H1 (cell line): Measurements from ENCODE around the gene FAM240A. TPM values are rescaled to one million over a fixed set of nuclear protein-coding genes. Genes with fewer than 3 reads are reported as not detected.

Experiments
- BRCA1 ChIP-seq: IDR thresholded peaks from 2 replicates; pipeline ENCODE4 v1.6.1; 2012; ENCODE audit warnings: low read depth, low read length, improper control_type of control experiment
- CEBPB ChIP-seq: IDR thresholded peaks from 2 replicates; pipeline ENCODE4 v1.6.1; 2012; ENCODE audit warnings: low read depth, low read length
- EZH2 ChIP-seq: fragments of 200-600 bp; sonication (generic); IDR thresholded peaks from 2 replicates; pipeline ENCODE4 v1.7.1; 2012; ENCODE audit warnings: low read depth, mild to moderate bottlenecking, moderate library complexity, low read length, inconsistent platforms; ENCODE audit not compliant: severe bottlenecking
- SRF ChIP-seq: IDR thresholded peaks from 2 replicates; pipeline ENCODE4 v1.6.1; 2011; ENCODE audit warnings: mild to moderate bottlenecking, low read depth, low read length, moderate library complexity
- polyA plus RNA-seq, 7 experiments: library from polyadenylated mRNA; depleted of rRNA in 3 of 7; stranded (reverse) in 5 of 7; unstranded in 2 of 7; fragments of >200 nt in 5 of 7; fragments of 200-250 nt in 2 of 7; gene quantifications; 1 replicate in 5 of 7; 2 replicates in 1 of 7; 4 replicates in 1 of 7; pipeline versions ENCODE4 v1.2.1 to v1.2.3, GENCODE V29; 2011 to 2013; ENCODE audit warnings: missing spikeins in 2 of 7, mixed read lengths in 2 of 7
- total RNA-seq: library from RNA; stranded (reverse); fragmentation: NEBNext Ultra II Directional; extraction: Animal tissue kit (Norgen Biotek cat#: 25700); gene quantifications from 2 replicates; pipeline ENCODE4 v1.2.1, GENCODE V29; 2021

The FAM240A gene
- total and polyA plus RNA-seq, 2 of the 8 experiments (the other 6 are each of a cell fraction or from before 2014, with no cell fraction given) = 0.08 TPM; not detected in 1

DNA sequence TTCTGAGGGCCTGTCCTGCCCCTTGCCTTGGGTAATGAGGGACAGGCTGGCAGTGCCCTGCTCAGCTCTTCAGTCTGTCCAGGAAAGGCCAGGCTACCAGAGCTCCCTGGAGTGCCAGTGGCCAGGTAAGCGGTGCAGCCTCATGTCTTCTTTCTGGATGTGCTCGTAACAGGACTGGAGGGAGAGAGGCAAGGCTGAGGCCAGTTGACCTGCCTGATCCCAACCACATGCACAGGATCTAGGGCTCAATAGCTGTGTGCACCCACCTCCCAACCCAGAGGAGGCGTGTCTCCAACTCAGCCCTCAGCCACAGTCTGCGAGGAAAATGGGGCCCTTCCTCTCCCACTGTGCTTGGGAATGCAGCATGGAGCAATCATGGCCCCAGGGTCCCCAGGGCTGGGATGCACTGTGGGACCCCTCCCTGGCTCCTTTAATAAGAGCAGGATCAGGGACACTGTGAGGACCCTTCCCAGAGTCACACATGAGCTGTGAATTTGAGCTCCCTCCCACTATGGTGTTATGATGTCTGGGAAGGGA, 58.6 kb downstream of the FAM240A start (continued):
- TF ChIP-seq EZH2 (no peak), CEBPB (no peak), BRCA1 (no peak), SRF (no peak)
